Kidney capillary endothelial cell (primary cell): Measurements from ENCODE around the gene CACHD1.

Source experiments
- DNase-seq: peaks from one replicate; pipeline ENCODE4 v3.0.0-alpha.2; 2018; ENCODE audit warnings: low spot score

The CACHD1 gene

DNA sequence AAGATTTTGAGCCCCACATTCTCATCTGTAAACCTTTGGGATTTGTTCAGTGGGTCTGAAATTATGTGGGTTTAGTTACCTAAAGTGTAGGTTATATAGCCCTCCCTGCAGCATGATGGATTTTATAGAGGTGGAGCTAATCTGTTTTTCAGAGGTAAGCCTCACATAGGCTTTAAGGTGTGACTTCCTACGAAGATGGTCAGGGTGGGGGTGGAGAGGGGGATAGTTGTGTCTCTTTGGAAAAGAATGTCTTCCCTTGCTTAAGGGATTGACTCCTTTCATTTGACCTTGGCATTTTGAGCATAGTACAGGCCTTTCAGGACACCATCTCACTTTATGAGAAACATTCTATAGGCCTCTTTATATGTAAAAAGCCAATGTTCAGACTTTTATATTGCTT, 3.4 kb downstream of the CACHD1 start:
- no peak for DNase-seq

DNA sequence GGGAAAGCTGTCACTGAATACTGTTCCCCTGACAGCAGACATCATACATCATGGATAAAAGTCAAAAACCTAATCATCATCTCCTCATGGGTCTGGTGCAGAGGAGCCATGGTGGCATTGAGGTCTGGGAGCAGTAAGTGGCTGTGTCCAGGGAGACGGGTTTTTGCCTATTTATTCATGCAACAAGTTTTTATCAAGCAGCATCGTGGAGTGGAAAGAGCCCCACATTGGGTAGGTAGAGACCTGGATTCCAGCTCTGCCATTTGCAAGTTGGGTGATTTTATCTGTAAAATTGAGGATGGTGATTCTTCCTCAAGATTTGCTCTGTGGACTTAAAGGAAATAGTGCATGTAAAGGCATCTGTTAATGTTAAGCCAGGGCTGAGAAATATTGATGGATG, 4.2 kb downstream of the CACHD1 start:
- DNase-seq = no peak

DNA sequence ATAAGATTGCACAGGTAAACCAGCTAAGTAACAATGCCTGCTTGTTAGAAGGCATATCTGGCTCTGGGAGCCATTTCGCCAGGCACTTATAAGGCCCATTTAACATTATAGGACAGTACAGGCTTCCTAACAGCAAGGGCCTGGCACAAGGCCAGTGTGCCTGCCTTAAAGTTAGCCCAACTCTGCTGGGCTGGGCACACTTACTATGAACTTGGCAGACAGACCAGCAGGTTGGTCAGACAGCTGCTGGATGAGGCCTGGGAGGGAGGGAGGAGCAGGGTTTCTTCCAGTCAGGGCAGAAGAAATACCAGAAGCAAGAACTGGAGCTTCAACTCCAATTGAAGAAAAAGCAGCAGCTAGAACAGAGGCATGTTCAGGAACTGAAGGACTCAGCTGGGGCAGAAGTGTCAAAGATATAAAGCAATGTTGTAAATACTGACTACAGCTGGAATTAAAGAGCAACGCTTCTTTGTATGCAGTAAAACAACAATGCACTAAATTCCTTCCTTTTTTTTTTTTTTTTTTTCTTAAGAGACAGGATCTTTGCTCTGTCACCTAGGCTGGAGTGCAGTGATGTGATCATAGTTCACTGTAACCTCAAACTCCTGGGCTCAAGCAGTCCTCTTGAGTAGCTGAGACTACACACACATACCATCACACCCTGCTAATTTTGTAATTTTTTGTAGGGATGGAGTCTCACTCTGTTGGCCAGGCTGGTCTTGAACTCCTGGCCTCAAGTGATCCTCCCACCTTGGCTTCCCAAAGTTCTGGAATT, 4.9 kb downstream of the CACHD1 start:
- DNase-seq = no peak

DNA sequence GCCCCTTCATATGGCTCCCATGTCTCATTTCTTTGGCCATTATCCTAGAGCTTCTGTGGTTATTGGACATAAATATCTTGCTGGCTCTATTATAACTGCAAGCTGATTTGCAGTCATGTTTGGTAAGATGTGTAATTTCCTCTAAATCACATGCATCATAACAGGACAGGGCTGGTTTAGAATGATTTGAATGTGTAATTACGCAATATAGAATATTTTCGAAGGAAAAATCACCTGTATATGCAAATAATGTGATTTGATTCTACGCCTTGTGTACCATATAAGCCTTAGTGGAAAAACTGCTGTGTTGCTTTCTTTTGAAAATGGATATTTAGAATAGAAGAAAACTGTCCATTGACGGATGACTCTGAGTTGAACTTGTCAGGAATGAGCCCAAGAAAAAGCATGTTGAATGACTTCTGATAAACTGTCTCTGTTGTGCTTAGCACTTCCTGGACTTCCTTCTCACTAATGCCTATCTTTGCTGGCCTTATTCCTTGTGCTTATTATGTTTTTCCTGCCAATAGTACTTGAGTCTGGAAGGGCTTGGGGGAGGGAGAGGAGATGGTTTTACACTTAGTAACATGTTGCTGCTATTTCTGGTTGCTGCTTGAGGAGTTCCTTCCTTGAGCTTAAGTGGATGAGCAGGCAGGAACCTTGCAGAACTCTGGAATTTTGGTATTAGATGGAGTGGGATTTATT, 6.5 kb downstream of the CACHD1 start:
- peak; percentile 85 for DNase-seq

DNA sequence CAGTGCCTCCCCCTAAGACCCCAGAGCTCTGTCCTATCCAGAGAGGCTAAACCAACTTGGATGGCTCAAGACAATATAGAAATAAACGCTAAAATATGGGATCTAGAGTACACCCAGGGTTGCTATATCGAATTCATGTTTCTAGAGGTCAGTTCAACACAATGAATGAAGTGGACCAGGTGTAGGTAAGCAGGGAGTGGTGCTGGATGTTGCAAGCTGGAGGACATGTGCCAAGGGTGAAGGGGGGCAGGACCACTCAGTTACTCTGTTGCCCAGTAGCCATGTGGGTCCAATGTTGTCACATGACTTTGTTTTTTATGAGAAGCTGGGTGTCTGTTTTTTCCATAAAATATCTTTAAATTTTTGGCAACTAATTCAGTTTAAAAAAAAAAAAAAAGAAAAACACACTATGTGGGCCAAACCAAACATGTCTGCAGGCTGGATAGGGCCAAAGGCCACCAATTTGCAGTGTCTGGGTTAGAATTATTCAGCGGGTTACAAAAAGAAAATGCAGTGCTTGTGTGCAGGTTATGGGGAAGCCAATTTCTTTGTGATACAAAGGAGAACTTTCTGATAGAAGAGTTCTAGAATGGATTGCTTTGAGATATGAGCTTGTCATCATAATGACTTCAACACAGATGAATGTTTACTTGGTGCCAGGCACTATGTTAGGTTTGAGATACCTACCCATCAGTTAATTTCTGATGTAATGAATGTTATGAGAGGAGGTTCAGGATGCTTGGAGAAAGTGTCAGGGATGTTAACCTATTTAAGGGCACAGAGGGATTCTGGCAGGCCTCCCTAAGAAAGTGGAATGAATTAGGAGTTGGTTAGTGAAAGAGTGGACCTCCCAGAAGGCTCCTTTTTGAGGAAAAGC, 8.9 kb downstream of the CACHD1 start:
- no peak for DNase-seq

DNA sequence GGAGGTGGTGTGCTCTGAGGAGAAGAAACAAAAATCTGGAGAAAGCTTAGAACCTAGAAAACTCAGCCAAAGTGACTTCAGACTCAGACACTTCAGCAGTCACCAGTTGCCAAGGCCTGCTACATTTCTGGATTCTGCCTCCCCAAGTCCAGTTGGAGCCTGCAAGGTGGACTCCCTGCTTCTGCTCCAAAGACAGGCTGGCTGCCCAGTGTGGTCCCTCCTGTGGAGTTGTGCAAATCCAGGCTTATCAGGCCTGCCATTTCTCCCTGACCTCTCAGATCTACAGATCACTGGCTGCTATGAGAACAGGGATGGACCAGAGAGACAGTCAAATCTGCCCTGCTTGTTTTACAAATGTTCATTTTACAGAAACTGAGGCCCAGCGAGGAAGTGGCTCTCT, 9.9 kb downstream of the CACHD1 start:
- no peak for DNase-seq

DNA sequence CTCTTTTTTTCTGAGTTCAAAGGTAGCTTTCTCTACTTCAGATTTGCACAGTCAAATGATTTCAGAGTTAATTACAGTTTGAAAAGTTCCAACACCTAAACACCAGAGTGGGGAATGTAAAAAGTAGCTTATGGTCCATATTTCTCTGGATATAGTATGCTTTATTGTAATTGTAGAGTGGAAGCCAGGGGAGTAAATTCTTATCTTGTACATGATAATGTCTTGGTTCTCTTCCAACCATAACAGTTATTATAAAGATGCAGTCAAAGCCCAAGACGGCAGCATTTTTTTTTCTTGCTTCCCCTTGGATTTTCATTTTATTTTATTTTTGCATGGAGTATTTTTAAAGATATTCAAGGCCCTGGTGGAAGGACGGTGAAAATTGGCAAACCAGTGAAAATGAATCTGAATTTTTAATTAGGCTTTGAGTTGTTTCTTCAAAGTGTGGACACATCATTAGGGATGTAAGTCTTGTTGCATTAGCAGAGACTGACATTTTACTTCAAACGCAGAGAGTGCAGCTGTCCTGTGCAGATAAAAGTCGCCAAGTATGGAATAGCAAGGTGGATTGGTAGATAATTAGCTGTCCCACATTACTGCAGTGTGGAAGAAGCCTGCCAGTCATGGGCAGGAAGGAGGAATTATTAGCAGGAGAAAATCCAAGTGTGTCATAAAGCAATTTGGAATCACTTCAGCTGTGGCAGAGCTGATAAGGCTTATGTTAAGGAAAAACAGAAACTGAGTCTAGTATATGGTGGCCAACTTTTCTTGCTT, 11.3 kb downstream of the CACHD1 start:
- DNase-seq = no peak

DNA sequence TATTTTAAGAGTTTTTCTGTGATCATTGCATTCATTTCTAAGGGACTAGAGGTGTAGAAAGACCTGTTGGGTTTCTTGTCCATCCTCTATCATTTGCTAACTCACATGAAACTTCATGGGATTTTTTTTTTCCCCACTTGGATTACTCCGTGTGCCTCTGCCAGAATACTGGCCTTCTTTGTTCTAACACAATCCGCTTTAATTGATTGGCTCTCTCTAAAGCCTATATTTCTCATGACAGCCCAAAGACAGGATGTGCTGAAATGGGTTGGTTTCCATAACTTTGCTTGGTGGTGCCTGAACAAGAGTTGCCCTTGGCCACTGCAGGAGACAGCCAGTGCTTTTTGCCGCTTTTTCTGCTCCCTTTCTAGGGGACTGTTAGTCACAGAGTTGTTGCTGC, 12.2 kb downstream of the CACHD1 start:
- no peak for DNase-seq

DNA sequence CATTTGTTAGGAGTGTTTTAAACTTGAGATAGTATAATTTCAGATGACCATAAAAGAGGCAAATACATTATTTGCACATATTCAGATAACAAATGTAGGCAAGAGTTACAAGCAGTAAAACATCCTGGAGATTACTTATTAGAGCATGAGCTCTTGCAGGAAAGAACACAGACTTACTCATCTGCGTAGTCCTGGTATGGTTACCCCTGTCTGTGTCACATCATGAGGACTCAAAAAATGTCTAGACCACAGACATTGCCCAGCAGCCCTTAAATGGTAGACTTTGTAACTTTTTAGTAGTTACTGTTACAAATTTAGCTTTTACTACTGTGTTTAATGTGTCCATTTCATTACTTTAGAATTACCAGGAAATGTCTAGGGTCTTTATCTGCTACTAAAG, 12.8 kb downstream of the CACHD1 start:
- no peak for DNase-seq

DNA sequence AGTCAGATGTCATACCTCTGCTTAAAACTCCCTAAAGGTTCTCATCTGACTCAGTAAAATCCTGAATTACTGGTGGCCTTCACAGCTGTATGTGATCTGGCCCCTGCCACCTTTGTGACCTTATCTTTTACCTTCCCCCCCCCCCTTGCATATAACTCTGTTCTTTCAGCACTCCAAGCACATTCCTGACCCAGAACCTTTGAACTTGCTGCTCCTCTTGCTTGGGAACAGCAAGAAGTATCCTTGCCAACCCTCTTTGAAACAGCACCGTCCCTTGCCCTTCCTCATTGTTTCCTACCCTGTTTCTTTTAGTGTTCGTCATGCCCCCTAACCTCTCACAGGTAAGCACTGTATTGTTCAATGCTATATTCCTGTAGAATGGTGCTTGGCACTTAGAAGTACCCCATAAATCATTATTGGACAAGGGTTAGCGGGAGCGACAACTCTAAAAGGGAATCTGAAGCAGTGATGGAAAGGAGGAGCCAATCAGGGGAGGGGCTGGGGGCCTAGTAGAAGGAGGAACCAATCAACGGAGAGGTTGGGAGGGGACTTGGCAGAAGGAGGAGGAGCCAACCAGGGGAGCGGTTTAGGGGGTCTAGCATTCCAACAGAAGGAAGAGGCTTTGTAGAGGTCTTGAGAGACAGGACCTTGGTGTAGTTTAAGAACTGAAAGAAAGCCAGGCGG, 13.9 kb downstream of the CACHD1 start:
- no peak for DNase-seq

DNA sequence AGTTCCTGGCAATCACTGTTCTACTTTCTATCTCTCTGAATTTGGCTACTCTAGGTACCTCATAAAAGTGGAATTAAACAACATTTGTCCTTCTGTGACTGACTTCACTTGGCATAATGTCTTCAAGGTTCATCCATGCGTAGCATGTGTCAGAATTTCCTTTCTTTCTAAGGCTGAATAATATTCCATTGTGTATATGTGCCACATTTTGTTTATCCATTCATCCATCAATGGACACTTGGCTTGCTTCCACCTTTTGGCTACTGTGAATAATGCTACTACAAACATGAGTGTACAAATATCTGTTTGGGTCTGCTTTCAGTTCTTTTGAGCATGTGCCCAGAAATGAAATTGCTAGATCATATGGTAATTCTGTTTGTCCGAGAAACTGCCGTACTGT, 14.7 kb downstream of the CACHD1 start:
- no peak for DNase-seq

DNA sequence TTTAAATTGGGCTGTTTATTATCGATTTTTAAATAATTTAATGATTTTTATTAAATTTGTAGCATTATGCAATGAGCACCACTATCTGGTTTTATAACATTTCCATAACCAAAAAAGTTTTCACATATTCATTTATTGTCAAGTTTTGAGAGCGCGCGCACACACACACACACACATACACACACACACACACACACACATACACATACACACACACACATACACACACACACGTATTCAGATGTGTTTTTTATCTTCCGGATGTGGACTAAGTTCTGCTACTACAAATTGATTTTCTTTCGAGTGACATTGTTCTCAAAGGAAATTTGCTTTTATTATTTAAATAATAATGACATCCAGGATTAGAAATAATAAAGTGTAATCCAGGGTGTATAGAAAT, 16.3 kb downstream of the CACHD1 start:
- DNase-seq = no peak

DNA sequence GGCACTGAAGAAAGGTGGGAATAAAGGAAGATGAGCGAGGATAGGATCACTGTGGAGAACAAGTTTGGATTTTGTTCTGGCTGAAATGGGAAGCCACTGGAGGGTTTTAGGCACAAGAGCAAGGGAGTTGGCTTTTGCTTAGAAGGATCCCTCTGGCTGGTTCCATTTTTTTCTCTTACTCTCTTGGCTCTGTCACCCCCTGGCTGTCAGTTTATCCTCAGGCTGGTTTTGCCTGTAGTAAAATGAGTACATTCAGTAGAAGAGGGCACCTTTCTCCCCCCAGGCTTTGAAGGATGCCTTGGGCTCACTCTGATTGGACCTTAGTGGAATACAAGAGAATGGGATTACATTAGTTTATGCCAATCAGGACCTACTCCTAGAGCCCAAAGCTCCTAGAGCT, 17.1 kb downstream of the CACHD1 start:
- no peak for DNase-seq

DNA sequence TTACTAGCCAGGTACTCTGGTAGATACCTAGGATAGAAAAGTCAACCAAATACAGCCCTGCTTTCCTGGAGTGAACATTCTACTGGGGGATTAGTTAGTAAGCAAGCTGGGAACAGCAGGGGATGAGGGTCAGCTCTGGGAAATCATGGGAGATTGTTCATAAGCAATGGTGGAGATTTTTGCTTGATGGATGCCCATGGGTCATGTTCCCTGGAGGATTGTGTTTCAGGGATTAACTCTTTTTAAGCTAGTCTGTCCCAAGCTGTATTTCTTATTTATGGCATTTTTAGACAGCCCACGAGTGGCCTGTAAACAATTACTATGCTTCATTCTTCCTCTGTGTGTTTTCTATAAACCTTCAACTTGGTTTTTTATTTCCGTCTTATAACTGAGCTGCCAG, 18.9 kb downstream of the CACHD1 start:
- no peak for DNase-seq

DNA sequence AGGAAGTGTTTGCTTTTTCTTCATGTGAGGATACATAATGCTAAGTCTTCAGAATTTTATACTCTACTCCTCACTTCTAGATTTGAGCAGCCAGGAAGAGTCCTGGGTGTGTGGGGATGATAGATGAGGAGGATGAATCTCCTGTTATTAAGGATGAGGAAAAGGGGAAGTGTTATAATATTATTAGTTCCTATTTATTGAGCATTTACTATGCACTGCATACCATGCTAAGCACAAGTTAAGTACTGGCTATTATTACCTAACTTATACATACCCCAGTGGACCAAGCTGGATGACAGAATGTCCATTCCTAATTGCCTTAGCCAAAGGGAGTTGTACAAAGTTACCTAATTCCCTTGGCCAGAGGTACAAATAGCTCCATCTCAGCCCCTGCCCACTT, 19.8 kb downstream of the CACHD1 start:
- no peak for DNase-seq

DNA sequence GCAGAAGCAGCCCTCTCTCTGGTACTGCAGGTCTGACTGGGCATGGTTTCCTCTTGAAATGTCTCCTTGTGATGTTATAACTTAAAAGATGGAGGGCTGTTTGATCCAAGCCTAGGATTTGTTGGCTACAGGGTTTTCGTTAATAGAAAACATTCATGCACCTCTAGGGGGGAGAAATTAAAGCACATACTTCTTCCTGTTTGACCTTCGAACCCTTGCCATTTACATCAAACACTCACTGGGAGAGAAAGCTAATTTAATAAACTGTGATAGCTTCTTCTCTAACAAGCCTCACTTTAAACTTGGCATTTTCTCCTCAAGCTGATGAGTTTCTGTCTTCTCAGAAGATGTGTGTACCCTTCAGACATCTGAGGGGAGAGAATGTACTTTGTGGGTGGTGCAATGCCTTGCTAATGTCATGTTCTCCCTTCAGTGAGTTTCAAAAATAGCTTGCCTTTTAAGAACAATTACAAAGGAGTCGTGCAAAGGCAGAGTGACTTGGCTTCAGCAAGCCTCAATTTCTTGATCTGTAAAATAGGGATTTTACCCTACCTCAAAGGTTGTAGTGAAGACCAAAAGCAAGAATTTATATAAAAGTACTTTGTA, 20.4 kb downstream of the CACHD1 start:
- no peak for DNase-seq

DNA sequence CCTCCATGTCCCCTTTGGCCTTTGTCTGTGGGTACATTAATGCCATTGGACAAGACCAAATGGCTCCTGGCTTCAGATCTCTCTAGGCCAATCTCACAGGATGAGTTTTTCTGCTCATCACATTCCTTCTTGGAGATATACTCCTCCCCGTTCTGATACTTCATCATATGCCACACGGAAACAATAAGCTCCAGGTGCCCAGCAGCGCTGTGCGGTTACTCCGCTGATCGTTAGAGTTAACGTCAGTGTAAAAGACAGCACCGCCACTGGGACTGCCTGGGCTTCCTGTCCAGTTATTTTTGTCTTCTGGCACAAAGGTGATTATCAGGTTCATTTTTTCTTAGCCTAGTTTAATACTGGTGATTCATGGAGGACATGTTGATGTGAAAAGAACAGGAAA, 22.5 kb downstream of the CACHD1 start:
- DNase-seq = no peak

DNA sequence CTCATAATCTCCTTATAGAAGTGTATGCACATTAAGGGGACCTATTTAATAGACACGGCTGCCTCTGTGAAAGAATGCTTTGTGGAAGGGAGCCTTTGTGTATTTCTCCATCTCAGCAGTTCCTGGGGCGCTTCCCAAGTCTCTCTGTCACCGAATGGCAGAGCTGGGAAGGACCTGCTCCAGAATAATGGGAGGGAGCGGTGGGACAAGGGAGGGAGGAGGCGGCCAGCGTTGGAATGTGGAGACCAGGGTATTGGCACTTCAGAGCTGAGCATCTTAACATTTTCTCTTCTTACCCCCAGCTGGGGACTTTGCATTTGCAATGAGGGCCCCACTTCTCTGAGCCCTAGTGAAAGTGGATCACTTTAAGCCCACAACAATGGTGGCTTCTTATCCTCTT, 23.9 kb downstream of the CACHD1 start:
- no peak for DNase-seq

DNA sequence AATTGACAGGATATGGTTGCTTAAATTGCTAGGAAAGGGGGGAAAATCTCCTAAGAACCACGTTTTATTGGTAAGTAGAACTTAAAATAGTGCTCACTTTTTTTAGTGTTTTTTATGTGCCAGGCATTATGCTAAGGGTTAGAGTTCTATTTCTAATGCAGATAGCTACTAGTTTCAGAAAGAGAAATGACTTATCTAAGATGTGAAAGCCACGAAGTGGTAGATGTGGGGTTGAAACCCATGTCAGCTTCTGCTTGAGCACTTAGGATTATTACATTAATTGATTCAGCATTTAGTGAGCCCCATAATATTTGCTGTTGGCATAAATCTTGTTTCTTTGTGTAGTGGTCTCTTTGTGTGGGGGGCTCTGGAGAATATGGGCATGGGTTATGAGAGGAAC, 24.7 kb downstream of the CACHD1 start:
- no peak for DNase-seq

DNA sequence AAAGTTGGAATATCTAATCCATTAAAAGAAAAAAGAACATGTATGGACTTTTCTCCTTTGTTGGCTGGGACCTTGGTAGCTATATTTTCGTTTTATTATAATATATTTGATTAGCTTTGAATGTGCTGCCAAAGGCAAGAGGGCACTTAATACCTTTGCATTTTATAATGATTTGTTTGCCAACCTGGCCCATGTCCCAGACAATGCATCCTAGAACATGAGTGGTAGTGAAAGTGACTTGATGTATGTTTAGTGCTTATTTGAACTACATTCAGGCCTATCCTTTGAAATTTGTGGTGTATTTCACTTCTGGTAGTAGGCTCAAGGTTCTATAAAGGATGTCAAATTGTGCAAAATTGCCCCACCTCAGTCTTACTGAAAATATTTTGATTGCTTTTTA, 25.9 kb downstream of the CACHD1 start:
- no peak for DNase-seq

DNA sequence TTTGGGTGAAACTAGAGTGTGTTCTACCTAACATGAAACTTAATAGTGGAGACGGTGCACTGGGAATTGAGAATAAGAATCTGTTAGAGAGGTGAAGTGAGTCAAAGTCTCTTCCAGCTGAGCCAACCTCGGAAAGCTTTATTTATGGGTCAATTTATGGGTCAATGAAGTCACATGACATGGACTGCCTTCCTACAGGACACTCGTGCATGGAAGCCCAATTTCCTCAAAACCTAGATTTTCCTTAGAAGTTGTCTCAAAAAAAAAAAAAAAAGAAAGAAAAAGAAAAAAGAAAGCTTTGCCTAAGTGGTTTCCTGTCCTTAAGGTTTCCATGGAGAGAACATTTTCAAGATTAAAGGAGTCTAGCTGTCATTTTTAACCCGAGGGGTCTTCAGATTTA, 26.7 kb downstream of the CACHD1 start:
- DNase-seq = no peak
